HG03520 (cell line): ENCODE data around the gene SP140L.
"Not testable (repeated sequence)": the region's sequence is repeated elsewhere in the genome, so short reads cannot be mapped to it uniquely, and the experiment has no call there.

Experiments
- ATAC-seq: cut with Tn5 transposase; IDR thresholded peaks from one replicate; pipeline ENCODE4 v1.9.1; 2021; ENCODE audit warnings: mild to moderate bottlenecking, moderate library complexity; ENCODE audit not compliant: unreplicated experiment

SP140L gene

GRCh38 chr2:230362030-230362691 lies 35.2 kb downstream of the SP140L start:
- ATAC-seq = no peak

- ATAC-seq = no peak
Observed at GRCh38 chr2:230382108-230382507, 55.1 kb downstream of the SP140L start.

GRCh38 chr2:230383453-230383852 lies 56.5 kb downstream of the SP140L start:
- ATAC-seq = no peak

GRCh38 chr2:230384986-230385385 lies 58.0 kb downstream of the SP140L start:
- ATAC-seq = no peak

DNA sequence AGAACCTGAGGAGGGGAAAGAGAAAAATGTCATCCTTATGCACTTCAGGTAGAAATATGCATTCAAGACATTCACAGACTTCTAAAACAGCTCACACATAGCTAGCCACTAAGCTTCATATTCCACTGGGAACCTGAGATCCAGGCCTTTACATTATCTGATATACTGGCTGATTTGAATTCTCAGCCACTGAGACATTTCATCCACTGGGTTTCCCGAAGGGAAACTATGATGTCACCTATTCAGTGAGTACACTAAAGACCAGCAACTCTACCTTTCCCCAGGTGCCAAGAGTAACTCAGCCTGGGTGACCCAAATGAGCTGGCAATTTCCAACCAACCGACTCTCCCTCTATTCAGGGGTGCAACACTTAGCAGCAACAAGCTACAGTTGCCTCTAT lies 67.3 kb downstream of the SP140L start:
- ATAC-seq = no peak

GRCh38 chr2:230398698-230399097 lies 71.7 kb downstream of the SP140L start:
- ATAC-seq = not testable (repeated sequence)

DNA sequence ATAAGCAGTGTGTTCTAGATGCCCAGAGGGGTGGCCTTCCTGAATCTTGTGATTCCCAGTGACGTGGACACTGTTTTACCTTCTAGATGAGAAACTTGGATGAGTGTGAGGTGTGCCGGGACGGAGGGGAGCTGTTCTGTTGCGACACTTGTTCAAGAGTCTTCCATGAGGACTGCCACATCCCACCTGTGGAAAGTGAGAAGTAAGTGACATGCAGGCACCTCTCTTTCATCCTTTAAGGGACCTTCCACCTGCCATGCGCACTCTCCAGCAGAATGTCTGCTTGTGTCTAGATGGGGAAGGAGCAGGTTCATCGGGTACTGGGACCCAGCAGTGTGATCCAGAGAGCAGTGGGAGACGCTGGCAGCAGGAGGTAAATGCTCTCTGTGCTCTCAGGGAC lies 73.0 kb downstream of the SP140L start:
- ATAC-seq = no peak

DNA sequence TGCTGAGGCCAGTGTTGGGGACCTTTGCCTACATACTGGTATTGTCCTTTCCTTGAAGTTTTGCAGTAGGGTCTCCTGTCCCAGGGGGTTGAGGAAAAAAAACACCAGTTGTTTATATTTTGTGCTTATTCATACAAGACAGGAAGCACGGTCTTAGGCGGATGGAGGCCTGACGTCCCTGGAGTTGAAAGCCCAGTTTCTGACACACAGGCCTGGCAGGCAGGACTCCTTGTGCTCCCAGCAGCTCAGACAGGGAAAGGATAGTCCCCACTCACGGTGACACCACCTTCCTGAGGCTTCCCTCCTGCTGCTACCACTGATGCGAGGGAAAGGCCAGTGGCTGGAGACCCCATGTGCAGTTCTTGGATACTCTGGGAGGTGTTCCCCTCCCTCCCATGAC lies 73.5 kb downstream of the SP140L start:
- no peak for ATAC-seq

- ATAC-seq = not testable (repeated sequence)
Observed at GRCh38 chr2:230401026-230401425, 74.0 kb downstream of the SP140L start.

DNA sequence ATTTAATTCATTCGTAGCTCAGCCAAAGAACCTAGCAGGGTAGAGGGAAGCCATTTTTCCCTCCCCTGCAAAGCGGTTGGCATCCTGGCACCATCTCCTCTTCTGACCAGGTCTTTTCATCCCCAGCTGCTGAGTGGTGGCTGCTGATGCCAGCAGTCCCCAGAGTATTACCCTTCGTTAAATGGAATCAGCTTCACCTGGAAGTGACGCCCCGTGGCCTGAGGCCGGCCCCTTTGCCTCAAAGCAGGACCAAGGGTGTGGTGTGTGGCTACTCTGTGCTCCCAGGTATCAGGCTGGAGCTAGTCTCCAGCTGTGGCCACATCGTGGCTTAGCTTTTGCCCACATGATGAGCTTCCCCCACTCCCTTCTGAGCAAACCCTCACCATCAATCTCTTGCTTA lies 76.8 kb downstream of the SP140L start:
- no peak for ATAC-seq

- no peak for ATAC-seq
Observed at GRCh38 chr2:230405824-230406223, 78.8 kb downstream of the SP140L start.

GRCh38 chr2:230408244-230408842 lies 81.3 kb downstream of the SP140L start:
- ATAC-seq = no peak

GRCh38 chr2:230409316-230409715 lies 82.3 kb downstream of the SP140L start:
- not testable (repeated sequence) for ATAC-seq

- ATAC-seq = no peak
Observed at GRCh38 chr2:230410263-230410662, 83.3 kb downstream of the SP140L start.

GRCh38 chr2:230410861-230411569 lies 84.0 kb downstream of the SP140L start:
- ATAC-seq = no peak

GRCh38 chr2:230411570-230412370 lies 84.8 kb downstream of the SP140L start:
- ATAC-seq = peak; percentile 45

DNA sequence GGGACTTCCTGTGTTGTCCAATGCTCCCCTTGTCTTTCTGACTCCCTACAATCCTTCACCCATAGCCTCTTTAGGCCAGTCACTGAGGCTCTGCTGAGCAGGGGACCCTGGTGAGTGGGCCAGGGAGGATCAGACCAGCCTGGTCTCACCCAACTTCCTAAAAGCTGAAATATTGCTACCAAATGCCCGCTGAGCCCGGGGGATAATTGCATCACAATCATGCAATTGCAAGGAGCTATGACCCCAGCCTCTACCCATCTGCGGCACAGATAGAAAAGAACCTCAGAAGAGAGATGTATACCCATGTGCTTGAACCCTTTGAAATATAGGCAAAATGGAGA lies 85.3 kb downstream of the SP140L start:
- ATAC-seq = no peak

DNA sequence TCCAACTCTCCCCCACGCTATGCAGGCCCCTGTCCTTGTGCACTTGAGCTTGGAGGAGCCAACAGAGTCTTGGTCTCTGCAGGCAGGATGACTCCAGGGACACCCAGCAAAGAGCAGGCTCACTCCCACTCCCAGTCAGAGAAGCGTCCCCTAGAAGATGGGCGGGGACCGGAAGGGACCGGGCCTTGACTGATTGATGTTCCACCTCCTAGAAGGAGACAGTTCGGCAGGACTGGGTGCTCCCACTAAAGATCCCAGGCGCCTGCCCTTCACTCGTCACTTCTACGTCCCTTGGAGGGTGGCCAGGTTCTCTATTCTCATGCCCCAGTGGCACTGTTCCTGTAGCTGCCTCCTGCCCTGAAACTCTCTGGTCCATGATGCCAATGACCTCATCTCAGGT lies 85.9 kb downstream of the SP140L start:
- ATAC-seq = no peak

DNA sequence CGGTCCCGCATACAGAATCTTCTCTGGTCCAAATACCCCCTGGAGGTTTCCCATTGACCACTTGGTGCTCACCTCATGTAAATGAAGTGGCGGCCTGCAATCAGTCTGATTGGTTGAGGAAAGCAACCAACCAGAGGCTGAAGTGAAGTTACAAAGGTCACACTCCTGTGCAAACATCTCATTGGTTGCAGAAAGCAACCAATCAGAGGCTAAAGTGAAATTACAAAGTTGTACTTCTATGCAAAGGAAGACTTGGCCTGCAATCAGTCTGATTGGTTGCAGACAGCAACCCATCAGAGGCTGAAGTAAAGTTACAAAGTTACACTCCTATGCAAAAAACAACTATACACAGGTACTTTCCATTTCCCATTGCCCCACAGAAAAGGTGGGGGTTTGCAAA lies 86.5 kb downstream of the SP140L start:
- ATAC-seq = no peak

DNA sequence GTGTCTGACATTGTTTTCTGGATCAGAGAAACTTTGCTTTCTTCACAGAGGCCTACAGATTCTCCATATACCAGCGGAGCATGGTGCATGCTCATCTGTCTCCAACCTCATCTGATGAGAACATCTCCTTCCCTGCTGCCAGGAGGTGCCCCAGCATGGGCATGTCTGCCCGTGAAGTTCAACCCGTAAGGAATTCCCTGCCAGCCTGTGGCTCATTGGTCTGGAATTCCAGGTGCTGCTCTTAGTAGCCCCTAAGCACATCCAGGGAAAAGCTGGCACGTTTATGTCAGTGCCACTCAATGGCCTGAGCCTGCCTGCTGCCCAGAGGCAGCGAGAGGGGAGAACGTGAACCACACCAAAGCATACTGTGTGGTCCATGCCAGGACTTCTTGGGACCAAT lies 87.3 kb downstream of the SP140L start:
- ATAC-seq = no peak

- peak; percentile 79 for ATAC-seq
Observed at GRCh38 chr2:230416061-230416721, 89.2 kb downstream of the SP140L start, which contains the start of gene SP100. TSS of gene SP100 (plus strand) at chr2:230416201. CDS start at chr2:230416297, 96 bp downstream.
